HCT116 (cell line): Measurements from ENCODE around the gene TUT7.

Experiments
- ATF3 ChIP-seq: IDR thresholded peaks from 2 replicates; pipeline ENCODE4 v1.6.1; 2012
- CEBPB ChIP-seq: IDR thresholded peaks from 2 replicates; pipeline ENCODE4 v1.6.1; 2012; ENCODE audit warnings: low read depth
- ZNF274 ChIP-seq: fragments of 200-500 bp; sonication (Bioruptor generic); IDR thresholded peaks from 2 replicates; pipeline ENCODE4 v1.6.1; 2014; ENCODE audit warnings: mild to moderate bottlenecking, low read depth, low read length, inconsistent platforms
- TF ChIP-seq, protein P1 (sequence below), 3 experiments: fragments of 200-600 bp in 1 of 3; sonication (generic) in 1 of 3; IDR thresholded peaks in 2 of 3; conservative IDR thresholded peaks in 1 of 3; 2 replicates each; pipeline ENCODE4 v1.5.1; 2012 to 2017; ENCODE audit warnings: low read depth in 2 of 3, low read length in 2 of 3, antibody characterized with exemption in 1 of 3, borderline replicate concordance in 1 of 3, control low read depth in 1 of 3, mild to moderate bottlenecking in 1 of 3, mixed read lengths in 1 of 3, mixed run types in 1 of 3, moderate library complexity in 1 of 3; ENCODE audit not compliant: insufficient read depth in 1 of 3
- TF ChIP-seq, protein P2 (sequence below): IDR thresholded peaks from 2 replicates; pipeline ENCODE4 v1.6.1; 2012

- TF ChIP-seq ZNF274 (no peak), ATF3 (no peak), CEBPB (no peak)
- TF ChIP-seq, protein P1, sequence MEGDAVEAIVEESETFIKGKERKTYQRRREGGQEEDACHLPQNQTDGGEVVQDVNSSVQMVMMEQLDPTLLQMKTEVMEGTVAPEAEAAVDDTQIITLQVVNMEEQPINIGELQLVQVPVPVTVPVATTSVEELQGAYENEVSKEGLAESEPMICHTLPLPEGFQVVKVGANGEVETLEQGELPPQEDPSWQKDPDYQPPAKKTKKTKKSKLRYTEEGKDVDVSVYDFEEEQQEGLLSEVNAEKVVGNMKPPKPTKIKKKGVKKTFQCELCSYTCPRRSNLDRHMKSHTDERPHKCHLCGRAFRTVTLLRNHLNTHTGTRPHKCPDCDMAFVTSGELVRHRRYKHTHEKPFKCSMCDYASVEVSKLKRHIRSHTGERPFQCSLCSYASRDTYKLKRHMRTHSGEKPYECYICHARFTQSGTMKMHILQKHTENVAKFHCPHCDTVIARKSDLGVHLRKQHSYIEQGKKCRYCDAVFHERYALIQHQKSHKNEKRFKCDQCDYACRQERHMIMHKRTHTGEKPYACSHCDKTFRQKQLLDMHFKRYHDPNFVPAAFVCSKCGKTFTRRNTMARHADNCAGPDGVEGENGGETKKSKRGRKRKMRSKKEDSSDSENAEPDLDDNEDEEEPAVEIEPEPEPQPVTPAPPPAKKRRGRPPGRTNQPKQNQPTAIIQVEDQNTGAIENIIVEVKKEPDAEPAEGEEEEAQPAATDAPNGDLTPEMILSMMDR (IDR thresholded peaks at IDR 0.05 in 2 of 3, conservative IDR thresholded peaks at IDR 0.05 in 1 of 3; ENCODE audit: borderline replicate concordance in 1 of 3, insufficient read depth in 1 of 3, low read depth in 2 of 3, low read length in 2 of 3), result no peak
- TF ChIP-seq, protein P2, sequence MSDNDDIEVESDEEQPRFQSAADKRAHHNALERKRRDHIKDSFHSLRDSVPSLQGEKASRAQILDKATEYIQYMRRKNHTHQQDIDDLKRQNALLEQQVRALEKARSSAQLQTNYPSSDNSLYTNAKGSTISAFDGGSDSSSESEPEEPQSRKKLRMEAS, result peak; percentile 69
These were observed at the start of gene TUT7 for GRCh38 chr9:86354011-86354817.
